Peyer's patch (tissue), 4 donors: Measurements from ENCODE around the gene UFSP2. TPM values are rescaled to one million over a fixed set of nuclear protein-coding genes. Genes with fewer than 3 reads are reported as not detected.
A peak's percentile ranks its signal among the peaks of the same experiment; 100 is the strongest.

Experiments used
- DNase-seq, 3 donors: peaks; one replicate each; pipeline ENCODE4 v3.0.0-alpha.2; 2017 to 2019
- H3K27ac ChIP-seq, 4 donors: fragments of 200-600 bp; sonication (generic); one replicate each; pipeline ENCODE4 v1.5.1; 2016 to 2019
- H3K27me3 ChIP-seq, 2 donors: fragments of 200-600 bp; sonication (generic); one replicate each; pipeline ENCODE4 v1.5.1; 2019
- H3K36me3 ChIP-seq, 3 donors: fragments of 200-600 bp; sonication (generic); one replicate each; pipeline ENCODE4 v1.5.1; 2016 to 2019
- H3K4me1 ChIP-seq, 4 donors: fragments of 200-600 bp; sonication (generic); one replicate each; pipeline ENCODE4 v1.5.1; 2016 to 2019
- H3K4me3 ChIP-seq, 4 donors: fragments of 200-600 bp; sonication (generic); 1 replicate in 3 of 4; 2 replicates in 1 of 4; pipeline ENCODE4 v1.5.1; 2016 to 2019; ENCODE audit warnings: mild to moderate bottlenecking in 1 of 4
- H3K9me3 ChIP-seq, 4 donors: fragments of 200-600 bp; sonication (generic); one replicate each; pipeline ENCODE4 v1.5.1; 2016 to 2019; ENCODE audit warnings: mild to moderate bottlenecking in 1 of 4
- POLR2A ChIP-seq, 2 donors: fragments of 450-650 bp; IDR thresholded peaks; one replicate each; pipeline ENCODE4 v1.5.1; 2017; ENCODE audit warnings: antibody characterized with exemption in 2 of 2, mild to moderate bottlenecking in 2 of 2, moderate library complexity in 2 of 2
- total RNA-seq, 4 donors: library from RNA; depleted of rRNA; stranded (reverse); fragments of >200 nt; gene quantifications; one replicate each; pipeline ENCODE4 v1.1.0, GENCODE V29; 2016
- TF ChIP-seq, protein P1 (sequence below), 6 experiments: fragments of 450-650 bp in 4 of 6; fragments of 200-600 bp in 2 of 6; sonication (generic) in 1 of 6; IDR thresholded peaks; one replicate each; pipeline ENCODE4 v1.5.1; 2017 to 2019; ENCODE audit warnings: antibody characterized with exemption in 6 of 6, mild to moderate bottlenecking in 3 of 6, moderate library complexity in 1 of 6

The UFSP2 gene
- total RNA-seq, 4 donors from 2014 or later = 6.7 to 22.0 (median 17.8) TPM

- Histone ChIP-seq H3K4me1 (peaks cover 0 to 4% (median 0%) of the 10 kb centered on the region in 4 donors), H3K36me3 (no peaks in the 10 kb centered on the region), H3K27ac (no peak overlapping the region), H3K9me3 (no peaks in the 10 kb centered on the region), H3K27me3 (no peaks in the 10 kb centered on the region), H3K4me3 (no peak overlapping the region)
- DNase-seq = no peak
- no peak for TF ChIP-seq POLR2A (IDR thresholded peaks at IDR 0.05)
- TF ChIP-seq, protein P1, sequence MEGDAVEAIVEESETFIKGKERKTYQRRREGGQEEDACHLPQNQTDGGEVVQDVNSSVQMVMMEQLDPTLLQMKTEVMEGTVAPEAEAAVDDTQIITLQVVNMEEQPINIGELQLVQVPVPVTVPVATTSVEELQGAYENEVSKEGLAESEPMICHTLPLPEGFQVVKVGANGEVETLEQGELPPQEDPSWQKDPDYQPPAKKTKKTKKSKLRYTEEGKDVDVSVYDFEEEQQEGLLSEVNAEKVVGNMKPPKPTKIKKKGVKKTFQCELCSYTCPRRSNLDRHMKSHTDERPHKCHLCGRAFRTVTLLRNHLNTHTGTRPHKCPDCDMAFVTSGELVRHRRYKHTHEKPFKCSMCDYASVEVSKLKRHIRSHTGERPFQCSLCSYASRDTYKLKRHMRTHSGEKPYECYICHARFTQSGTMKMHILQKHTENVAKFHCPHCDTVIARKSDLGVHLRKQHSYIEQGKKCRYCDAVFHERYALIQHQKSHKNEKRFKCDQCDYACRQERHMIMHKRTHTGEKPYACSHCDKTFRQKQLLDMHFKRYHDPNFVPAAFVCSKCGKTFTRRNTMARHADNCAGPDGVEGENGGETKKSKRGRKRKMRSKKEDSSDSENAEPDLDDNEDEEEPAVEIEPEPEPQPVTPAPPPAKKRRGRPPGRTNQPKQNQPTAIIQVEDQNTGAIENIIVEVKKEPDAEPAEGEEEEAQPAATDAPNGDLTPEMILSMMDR (IDR thresholded peaks at IDR 0.05) = no peak
Measured at GRCh38 chr4:185392156-185392555, 33.6 kb downstream of the UFSP2 start.

GRCh38 chr4:185390941-185391340 is 34.8 kb downstream of the UFSP2 start:
- H3K4me1 ChIP-seq = no peaks in the 10 kb centered on the region

DNA sequence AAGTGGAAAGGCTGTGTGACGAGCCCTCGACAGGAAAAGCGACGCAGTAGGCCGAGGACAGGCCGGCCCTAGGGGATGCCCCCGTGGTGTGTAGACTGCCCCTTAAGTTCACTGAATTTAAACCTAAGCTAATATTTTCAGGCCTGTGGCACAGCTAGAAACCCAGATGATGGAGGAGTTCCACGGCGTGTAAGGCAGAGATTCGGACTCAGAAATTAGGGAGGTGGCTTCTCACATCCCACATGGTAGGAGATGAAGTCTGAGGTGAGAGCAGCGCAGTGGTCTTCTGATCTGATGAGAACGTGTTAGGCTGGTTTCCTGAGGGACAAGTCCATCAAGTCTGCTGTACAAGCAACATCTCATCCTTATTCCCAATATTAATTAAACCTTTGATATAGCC is 37.8 kb downstream of the UFSP2 start:
- H3K36me3 ChIP-seq = no peaks in the 10 kb centered on the region
- H3K9me3 ChIP-seq = no peaks in the 10 kb centered on the region
- TF ChIP-seq, protein P1 (IDR thresholded peaks at IDR 0.05) = no peak
- TF ChIP-seq POLR2A (IDR thresholded peaks at IDR 0.05) = no peak
- no peak overlapping the region for H3K27ac ChIP-seq
- H3K4me3 ChIP-seq = no peak overlapping the region
- H3K4me1 ChIP-seq = peaks cover 0 to 5% (median 0%) of the 10 kb centered on the region in 4 donors
- no peaks in the 10 kb centered on the region for H3K27me3 ChIP-seq
- DNase-seq = no peak

More at GRCh38 chr4:185390941-185391340, 34.8 kb downstream of the UFSP2 start:
- no peak for TF ChIP-seq POLR2A (IDR thresholded peaks at IDR 0.05)
- TF ChIP-seq, protein P1 (IDR thresholded peaks at IDR 0.05) = no peak
- H3K27ac ChIP-seq = no peak overlapping the region
- H3K36me3 ChIP-seq = no peaks in the 10 kb centered on the region
- H3K27me3 ChIP-seq = no peaks in the 10 kb centered on the region
- no peak overlapping the region for H3K4me3 ChIP-seq
- H3K9me3 ChIP-seq = no peaks in the 10 kb centered on the region
- no peak for DNase-seq

GRCh38 chr4:185384930-185385331 is 40.8 kb downstream of the UFSP2 start:
- H3K9me3 ChIP-seq = no peaks in the 10 kb centered on the region
- H3K4me3 ChIP-seq = no peak overlapping the region
- H3K27me3 ChIP-seq = no peaks in the 10 kb centered on the region
- DNase-seq = no peak
- H3K36me3 ChIP-seq = no peaks in the 10 kb centered on the region
- peaks cover 0 to 5% (median 0%) of the 10 kb centered on the region in 4 donors for H3K4me1 ChIP-seq
- peak overlapping the region in 1 of 4 donors; percentile 3 for H3K27ac ChIP-seq
- TF ChIP-seq, protein P1 (IDR thresholded peaks at IDR 0.05) = no peak
- TF ChIP-seq POLR2A (IDR thresholded peaks at IDR 0.05) = no peak

DNA sequence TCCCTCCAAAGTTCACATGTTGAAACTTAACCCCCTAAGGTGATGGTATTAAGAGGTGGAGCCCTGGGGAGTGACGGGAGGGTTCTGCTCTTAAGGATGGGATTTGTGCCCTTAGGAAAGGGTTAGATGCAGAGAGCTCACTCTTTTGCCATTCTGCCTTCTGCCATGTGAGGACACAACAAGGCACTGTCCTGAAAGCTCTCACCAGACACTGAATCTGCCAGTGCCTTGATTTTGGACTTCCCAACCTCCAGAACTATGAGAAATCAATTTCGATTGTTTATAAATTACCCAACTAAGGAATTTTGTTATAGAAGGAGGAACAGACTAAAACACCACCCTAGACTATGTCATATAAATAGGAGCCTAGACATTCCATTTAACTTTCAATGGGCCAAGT is 41.7 kb downstream of the UFSP2 start:
- DNase-seq = no peak
- H3K4me3 ChIP-seq = no peak overlapping the region
- peaks cover 0 to 5% (median 0%) of the 10 kb centered on the region in 4 donors for H3K4me1 ChIP-seq
- H3K27me3 ChIP-seq = no peaks in the 10 kb centered on the region
- H3K9me3 ChIP-seq = no peaks in the 10 kb centered on the region
- TF ChIP-seq, protein P1 (IDR thresholded peaks at IDR 0.05) = no peak
- TF ChIP-seq POLR2A (IDR thresholded peaks at IDR 0.05) = no peak
- no peaks in the 10 kb centered on the region for H3K36me3 ChIP-seq
- H3K27ac ChIP-seq = no peak overlapping the region

- Histone ChIP-seq H3K27me3 (no peaks in the 10 kb centered on the region), H3K4me3 (no peak overlapping the region), H3K9me3 (no peaks in the 10 kb centered on the region), H3K36me3 (no peaks in the 10 kb centered on the region), H3K27ac (no peak overlapping the region), H3K4me1 (peaks cover 0 to 5% (median 0%) of the 10 kb centered on the region in 4 donors)
- no peak for DNase-seq
- TF ChIP-seq, protein P1 (IDR thresholded peaks at IDR 0.05) = no peak
- TF ChIP-seq POLR2A (IDR thresholded peaks at IDR 0.05) = no peak
Measured at GRCh38 chr4:185383451-185383850, 42.3 kb downstream of the UFSP2 start.
